Stimulated activated CD4-positive, alpha-beta T cell treated with anti-CD3 and anti-CD28 coated beads, Interleukin-15, amount 100 ng/mL, for 48 hours (primary cell): ENCODE measurements around the gene DNMT1.

Experiments used
- DNase-seq, 2 donors: peaks; one replicate each; pipeline ENCODE4 v3.0.0-alpha.2; 2020; ENCODE audit warnings: low read depth in 2 of 2

Gene DNMT1

DNA sequence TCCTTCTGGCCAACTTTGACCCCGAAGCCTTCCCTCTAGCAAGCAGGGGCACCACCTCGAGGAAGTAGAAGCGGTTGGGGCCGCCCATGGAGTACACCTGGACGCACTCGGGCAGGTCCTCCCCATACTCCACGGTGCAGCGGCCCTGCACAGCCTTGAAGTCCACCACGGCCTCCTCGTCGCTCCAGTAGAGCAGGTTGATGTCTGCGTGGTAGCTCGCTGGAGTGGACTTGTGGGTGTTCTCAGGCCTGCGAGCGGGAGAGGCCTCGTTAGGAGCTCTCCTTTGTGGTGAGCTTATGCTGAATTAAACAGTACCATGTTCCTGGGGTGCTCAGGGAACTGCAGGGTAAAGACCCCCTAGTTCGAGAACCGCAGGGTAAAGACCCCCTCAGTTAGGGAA, 52.8 kb downstream of the DNMT1 start:
- no peak for DNase-seq

DNA sequence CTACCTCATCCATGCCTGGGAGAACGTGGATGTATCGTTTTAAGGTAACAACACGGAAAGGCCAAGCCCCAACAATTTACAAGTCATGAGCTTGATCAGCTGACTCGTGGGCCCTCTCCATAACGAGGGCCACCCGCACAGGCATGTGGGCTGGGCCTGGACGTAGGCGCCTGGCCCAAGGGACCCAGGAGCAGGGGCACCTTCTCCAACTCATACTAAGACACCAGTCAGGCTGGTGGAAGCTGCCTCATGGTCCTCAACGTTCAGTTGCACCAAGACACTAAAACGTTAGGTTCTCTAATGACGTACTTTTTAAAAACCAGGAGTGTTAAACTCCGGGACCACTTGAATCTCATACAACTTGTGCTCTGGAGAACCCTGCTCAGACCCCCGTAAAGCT, 53.3 kb downstream of the DNMT1 start:
- no peak for DNase-seq

DNA sequence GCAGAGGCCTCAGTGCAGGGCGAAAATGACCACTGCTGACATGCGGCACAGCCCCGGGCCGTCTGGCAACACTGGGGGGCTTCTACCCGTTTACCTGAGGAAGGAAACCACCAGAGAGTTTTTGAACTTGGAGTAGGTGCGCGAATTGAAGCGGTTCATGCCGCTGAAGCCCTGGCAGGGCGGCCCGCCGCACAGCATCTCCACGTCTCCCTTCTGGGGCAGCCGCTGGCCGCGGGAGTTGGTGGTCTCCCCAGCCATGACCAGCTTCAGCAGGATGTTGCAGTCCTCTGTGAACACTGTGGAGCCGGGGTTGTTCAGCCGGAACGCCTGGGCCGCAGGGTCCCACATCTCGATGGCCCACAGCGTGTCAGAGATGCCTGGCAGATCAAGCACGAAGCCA, 54.8 kb downstream of the DNMT1 start:
- DNase-seq: no peak

DNA sequence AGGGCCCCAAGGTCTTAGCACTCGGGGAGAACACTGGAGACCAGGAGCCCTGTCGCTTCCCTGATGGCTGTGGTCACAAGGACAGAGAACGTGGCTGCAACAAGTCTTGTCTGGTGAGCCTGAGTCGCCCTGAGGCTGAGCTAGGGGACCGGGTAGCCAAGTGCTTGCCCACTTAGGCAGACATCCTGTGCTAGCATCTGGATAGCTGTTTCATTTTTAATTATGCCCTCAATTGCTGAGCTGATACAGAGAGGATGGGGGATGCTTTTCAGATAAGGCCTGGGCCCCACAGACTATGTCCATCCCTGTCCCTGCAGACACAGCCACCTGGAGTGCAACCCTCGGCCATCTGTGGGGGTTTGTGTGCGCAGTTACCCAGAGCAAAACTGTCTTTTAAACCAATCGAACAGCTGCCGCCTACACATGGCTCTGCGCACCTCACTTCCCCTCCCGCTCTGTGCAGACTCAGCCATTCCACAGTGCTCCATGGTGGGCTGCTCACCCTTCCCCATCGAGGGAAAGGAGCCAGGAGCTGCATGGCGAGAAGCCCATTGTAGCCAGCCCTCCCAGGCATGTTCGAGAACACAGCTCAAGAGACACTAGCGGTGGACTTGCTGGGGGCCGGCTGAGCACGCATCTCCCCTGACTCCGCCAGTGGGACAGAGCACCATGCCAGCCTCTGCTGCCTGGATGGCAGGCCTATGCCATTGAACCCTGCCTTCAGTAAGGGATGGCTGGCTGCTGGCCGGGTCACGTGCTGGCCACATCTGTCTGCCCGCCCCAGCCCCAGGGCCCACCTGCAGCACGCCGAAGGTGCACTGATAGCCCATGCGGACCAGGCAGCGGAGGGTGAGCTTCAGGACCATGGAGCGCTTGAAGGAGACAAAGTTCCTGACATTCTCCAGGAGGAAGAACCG, 55.6 kb downstream of the DNMT1 start:
- DNase-seq: no peak

DNA sequence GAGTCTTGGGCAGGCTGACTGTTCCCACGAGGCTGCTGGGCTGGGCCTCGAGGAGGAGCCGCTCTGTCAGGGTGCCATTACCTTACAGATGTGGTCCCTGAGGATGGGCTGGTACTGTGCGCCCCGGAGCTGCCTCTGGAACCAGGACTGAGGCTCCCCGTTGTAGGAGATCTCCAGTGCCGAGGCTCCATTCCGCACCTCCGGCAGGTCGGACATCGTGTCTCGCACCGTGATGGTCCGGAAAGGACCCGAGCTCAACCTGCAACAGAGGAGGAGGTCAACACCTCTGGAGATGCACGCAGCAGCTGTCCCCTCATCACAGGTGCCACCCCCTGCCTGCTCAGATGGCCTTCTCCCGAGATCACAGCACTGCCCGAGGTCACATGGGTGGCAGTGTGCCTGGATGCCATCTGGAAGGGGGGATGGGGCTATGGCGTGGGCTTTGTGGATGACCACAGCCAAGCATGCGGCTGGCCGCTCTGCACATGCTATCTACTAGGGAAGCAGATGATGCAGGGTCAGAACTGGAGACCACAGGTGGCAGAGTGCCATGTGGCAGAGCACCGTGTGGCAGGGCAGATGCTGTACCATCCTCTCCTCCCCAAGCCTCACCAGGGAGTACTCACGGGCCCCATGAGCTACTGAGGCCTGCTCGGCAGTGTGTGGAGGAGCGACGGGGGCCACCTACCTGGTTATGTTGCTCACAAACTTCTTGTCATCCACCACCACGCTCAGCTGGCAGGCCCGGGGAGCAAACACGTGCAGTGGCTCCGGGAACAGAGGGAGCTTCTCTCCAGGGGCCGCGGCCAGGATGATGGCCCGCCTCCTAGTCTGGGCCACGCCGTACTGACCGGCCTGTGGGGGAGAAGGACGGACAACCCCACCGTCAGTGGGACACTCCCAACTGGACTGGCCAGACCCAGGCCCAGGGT, 56.7 kb downstream of the DNMT1 start:
- no peak for DNase-seq

DNA sequence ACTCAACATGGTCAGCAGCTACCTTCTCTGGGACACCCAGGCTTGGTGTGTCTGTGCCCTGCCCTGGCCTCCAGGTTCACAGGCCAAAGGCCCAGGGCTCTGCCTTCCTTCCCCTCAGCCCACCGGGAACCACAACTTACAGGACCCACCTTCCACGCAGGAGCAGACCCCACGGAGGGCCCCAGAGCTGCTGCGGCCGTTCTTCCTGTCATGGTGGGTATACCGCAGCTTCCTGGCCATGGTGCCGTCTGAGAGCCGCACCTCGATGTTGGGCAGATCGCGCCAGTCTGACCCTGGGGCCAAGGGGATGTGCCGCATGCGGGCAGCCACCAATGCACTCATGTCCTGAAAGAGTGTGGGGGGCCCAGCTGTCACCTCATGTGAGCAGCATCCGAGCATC, 57.8 kb downstream of the DNMT1 start:
- DNase-seq: no peak

DNA sequence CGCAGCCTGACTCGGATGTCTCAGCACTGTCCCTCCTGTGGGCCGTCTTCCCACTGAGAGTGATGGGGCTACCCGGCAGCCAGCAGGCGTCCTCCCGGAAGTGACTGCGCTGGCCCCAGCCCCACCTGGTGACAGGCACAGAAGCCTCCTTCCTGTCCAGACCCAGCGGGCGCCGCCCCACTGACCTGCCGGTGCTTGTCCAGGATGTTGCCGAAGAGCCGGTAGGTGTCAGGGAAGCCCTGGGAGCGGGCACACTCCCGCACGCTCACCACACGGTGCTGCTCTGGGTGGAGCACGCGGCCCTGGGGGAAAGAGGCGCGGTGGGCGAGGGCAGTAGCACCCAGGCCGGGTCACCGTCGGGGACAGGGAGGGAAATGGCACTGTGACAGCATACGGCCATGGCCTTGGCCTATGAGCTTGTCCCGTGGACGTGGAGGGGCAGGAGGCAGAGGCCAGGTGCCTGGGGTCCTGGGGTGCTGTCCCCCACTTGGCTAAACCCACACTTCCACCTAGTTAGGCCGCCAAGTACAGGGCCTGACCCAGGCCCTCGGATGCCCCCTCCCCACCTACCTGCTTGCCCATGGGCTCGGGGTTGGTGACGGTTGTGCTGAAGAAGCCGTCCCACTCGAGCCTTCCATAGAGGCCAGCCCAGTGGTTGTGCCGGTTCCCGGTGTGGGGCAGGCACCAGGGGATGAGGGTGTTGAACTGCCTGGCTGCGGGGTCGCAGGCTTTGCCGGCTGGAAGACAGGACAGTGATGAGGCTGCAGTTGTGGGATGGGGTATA, 59.0 kb downstream of the DNMT1 start:
- no peak for DNase-seq

DNA sequence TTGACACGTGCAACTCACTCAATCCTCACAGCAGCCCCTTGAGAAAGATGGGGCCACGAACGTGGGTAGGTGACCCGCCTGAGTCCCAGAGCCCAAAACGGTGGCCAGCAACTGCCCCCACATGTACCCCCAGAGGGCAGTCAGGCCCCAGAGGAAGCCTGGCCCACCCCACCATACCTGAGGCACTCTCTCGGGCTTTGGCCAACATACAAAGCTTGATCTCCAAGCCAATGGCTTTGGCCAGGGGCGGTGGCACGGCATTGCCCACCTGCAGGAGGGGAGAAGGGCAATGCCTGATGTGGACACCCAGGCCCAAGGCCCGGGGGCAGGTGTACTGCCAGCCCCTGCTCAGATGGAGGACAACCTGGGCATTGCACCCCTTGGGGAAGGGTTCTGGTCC, 60.7 kb downstream of the DNMT1 start:
- no peak for DNase-seq

DNA sequence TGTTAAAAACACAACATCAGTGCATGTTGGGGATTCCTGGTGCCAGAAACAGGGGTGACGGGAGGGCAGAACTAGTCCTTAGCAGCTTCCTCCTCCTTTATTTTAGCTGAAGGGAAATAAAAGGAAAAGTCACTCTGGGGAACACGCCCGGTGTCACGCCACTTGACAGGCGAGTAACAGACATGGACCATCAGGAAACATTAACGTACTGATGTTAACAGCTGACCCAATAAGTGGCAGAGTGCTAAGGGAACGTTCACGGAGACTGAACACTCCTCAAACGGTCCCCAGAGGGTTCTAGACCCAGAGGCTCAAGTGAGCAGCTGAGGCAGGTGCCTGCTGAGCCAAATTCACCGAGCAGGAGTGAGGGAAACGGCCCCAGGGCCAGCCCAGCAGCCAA, 61.2 kb downstream of the DNMT1 start:
- no peak for DNase-seq

DNA sequence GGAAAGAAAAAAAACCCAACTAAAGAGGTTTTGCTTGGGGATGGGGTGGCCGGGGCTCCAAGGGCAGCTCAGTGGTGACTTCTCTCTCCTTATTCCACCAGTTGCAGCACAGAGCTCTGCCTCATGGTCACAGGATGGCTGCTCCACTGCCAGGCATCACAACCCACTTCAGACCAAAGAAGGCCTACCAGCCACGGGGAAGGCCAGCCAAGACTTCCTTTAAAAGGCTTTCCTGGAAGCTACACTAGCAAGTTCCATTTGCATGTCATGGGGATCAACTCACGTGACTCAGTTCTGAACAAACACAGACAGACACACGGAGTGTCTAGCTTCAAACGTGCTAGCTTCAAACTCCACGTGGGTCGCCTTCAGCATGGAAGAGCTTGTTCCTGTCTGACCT, 61.8 kb downstream of the DNMT1 start:
- DNase-seq: no peak

DNA sequence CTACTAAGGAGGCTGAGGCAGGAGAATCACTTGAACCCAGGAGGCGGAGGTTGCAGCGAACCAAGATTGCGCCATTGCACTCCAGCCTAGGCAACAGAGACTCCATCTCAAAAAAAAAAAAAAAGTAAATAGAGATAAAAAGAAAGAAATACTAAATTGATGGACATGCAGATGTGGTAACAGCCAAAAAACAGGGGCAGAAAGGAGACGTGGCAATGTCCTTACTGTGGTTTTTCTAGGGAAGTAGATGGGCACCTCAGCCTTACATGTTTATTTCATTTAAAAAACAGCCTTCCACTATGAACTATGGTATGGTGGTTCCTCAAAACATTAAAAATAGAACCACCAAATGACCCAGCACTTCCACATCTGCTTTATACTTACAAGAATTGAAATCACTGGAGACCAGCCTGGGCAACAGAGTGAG, 68.5 kb downstream of the DNMT1 start:
- DNase-seq: no peak

DNA sequence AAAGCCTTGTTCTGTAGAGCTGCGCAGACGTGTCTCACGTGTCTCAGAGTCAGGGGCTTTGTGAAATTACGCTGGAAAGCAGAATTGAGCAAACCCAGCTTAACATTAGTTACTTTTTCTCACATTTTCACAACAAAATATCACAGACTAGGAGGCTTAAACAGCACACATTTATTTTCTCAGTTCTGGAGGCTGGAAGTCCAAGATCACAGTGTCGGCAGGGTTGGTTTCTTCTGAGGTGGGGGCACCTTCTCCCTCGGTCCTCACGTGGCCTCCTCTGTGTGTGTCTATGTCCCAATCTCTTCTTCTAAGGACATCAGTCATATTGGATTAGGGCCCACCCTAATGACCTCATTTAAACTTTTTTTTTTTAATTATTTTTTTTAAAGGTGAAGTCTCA, 70.3 kb downstream of the DNMT1 start:
- no peak for DNase-seq

DNA sequence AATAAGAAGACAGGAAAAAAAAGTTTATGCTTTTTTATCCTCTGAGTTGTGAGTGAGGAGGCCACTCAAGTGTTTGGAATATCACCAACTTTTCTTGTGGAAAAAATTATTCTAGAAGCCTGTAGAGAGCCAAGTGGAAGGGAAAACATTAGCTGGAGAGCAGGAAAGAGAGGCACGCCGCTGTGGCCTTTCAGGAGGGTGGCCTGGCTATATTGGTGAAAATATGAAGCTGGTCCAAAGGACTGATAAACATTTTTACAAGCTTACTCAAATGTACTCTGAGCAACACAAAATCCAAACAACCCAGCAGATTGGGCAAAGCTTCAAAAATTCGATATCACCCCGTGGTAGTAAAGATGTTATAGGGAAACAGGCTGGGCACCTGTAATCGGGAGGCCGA, 72.7 kb downstream of the DNMT1 start:
- DNase-seq: no peak

DNA sequence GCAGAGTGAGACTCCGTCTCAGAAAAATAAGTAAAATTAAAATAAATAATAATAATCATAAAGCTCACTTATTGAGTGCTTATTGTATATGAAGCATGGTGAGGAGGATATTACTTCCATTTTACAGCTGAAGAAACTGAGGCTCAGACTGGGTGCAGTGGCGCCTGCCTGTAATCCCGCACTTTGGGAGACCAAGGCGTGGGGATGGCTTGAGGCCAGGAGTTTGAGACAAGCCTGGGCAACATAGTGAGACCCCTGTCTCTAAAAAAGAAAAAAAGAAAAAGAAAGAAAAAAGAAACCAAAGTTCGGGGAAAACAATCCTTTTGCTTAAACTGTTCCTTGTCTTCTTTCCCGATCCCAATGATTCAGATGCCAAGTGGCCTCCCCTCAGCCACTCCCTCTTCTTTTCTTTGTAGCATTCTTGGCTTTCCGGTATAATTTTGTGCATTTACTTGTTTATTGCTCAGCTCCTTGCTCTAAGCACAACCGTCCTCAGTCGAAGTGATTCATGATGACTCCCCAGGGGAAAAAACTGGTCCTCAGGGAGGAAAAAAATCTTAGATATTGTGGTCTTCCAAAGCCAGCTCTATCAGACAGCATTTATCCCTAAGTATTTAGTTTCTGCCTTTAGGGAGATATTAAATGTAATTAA, 74.1 kb downstream of the DNMT1 start:
- no peak for DNase-seq

DNA sequence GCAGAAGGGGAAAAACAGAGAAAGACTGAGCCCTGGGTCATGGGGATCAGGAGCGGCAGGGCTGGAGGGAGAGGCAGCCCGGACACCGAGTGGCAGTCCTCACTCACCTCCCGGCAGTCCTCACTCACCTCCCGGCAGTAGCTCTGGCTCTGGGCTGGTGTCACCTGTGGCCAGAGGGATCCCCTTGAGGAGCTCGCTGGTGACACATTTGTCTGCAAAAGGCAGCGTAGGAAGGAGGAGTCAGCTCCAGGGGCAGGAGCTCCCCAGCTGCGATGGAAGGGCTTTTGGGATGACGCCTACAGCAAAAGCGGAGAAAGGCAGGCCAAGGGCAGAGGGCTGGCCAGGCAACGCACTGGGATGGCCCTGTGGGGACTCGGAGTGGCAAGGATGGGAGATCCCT, 75.8 kb downstream of the DNMT1 start:
- DNase-seq: no peak

DNA sequence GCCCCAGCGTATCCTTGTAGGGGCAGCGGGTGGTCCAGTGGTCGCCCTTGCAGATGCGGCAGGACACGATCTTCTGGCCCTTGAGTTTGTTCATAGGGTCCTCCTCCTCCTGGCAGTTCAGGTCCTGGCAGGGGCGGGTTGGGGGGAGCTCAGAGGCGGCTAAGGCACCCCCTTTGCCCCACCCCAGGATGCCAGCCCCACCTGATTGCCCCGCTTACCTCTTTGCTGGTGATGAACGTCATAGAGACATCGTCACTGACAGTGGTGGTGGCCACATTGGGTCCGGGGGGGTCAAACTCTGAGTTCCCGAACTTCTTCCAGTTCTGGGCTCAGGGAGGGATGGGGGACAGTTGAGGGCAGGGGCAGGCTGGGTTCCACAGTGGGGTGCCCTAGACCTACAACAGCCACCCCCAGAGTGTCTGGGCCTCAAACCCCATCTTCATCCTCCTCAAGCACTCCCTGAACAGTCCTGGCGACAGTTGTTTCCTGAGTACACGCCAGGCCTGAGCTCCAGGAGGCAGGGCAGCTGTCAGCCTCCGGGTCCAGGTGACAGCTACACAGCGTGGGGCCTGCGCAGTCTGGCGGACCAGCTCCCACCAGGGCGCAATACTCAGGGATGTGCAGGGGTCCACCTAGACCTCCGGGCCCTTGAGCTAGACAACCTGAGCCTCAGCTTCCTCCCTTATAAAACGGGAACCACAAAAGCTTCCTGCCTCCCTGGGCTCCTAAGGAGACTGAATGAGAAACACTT, 77.7 kb downstream of the DNMT1 start:
- DNase-seq: no peak

DNA sequence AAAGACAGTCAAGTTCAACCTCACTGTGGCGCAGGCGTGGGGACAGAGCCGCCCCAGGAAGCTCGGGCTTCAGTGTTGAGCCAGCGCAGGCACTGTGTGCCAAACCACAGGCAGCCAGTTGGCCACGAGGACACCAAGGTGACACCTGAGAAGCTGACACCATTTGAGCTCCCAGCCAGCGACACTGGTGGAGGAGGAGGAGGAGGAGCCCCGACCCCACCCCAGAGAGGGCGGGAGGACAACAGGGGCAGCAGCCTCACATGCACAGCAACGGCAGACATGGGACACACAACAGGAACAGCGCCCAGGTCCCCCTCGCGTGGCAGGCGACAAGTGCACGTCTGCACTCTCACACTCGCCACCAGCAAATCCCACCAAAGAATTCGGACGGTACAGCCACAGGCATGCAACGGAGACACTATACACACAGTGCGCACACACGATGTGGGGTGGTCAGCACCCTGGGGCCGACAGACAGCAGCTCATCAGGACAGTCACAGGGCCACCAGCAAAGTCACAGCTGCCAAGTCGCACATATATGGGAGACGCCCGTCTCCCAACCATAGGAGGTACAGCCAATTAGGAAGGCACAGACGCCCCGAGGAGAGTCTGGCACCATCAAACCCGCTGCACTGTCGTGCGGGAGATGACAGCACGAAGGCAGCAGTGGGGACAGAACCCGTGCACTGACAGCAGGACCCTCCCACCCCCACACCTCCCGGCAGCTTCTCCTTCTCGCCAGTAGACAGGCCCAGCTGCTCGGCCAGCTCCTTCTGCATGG, 78.5 kb downstream of the DNMT1 start:
- DNase-seq: no peak

DNA sequence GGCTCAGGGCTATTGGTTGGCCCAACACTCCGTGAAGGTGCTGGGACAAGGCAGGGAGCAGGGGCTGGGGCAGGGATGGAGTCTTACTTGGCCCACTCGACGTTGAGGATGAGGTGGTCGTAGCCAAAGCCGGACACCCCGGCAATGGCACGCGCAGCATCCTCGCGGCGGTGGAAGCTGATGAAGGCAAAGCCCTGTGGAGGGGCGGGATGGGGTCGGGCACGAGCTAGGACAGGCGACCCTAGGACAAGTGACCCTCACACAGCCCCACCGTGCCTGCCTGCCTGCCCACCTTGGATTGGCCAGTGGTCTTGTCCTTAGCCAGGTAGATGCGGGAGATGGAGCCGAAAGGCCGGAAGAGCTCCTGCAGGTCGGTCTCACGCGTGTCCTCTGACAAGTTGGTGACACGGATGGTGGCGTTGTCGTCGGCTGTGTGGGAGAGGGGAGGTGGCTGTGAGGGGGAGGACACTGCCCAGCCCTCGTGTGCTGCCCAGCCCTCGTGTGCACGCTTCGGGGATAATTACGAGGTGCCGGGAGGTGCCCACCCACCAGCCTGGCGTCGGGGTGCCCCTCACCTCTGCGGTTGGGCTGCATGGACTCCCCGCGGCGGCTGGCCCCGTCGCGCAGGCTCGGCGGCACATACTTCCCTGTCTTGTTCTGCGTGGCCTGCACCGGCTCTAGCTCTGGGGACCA, 79.2 kb downstream of the DNMT1 start:
- DNase-seq: no peak

DNA sequence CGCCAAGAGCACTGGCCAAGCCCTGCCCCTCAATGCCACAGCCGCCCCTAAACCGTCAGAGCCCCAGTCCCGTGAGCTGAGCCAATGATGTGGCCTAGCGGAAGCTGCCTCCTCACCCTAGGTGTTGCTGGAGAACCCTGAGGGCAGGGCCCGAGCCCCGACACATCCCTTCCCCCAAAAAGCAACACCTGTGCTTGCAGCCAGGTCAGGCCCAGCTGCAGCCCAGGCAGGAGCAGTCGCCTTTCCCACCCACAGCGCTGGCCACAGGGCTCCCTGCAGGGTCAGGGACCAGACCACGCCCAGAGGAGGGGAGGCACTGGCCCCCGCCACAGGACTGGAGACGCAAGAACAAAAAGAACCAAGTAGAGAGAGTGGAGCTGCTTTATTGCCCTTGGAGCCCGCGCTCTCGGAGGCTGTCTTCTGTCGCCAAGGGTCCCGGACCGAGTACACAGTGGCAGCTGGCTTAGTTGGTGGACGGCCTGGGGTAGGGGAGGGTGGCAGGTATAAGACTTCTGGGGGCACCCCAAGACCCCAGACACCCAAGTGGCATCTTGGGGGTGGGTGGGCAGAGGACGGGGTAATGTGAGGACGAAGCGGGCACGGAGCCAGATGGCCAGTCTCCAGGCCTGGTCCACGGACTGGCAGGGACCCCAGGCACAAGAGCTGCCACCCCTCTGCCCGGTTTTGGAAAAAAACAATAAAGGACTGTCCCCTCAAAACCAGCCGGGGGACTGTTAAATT, 79.9 kb downstream of the DNMT1 start:
- DNase-seq: no peak
